ENCODE results near the gene KIAA1217. TPM values are rescaled to one million over a fixed set of nuclear protein-coding genes. Genes with fewer than 3 reads are reported as not detected.

Gene KIAA1217
- total RNA-seq, 4 donors from 2014 or later = 46.9 to 108 (median 61.5) TPM

DNA sequence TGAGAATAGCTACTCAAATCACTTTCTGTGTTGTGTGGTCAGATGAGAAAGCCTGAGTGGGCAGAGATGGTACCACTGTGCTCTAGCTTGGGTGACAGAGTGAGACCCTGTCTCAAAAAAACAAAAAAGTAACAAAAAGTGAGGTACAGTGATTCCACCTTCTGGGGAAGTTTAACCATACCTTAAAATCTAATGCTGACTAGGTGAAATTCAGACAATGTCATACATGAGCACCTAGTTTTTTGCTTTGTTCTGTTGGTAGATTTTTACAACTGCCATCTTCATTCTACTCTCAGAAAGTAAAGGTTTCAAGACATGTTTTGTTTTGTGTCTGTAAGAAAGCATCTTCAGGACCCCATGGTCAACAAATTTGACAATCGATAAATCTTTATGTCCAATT is 370.5 kb downstream of the KIAA1217 start:
- no peak overlapping the region for H3K27ac ChIP-seq
- peaks cover 0 to 6% (median 0%) of the 10 kb centered on the region in 3 donors for H3K36me3 ChIP-seq
- no peaks in the 10 kb centered on the region for H3K9me3 ChIP-seq
- no peak for DNase-seq
- no peak for TF ChIP-seq POLR2A (IDR thresholded peaks at IDR 0.05)
- TF ChIP-seq, protein P1, sequence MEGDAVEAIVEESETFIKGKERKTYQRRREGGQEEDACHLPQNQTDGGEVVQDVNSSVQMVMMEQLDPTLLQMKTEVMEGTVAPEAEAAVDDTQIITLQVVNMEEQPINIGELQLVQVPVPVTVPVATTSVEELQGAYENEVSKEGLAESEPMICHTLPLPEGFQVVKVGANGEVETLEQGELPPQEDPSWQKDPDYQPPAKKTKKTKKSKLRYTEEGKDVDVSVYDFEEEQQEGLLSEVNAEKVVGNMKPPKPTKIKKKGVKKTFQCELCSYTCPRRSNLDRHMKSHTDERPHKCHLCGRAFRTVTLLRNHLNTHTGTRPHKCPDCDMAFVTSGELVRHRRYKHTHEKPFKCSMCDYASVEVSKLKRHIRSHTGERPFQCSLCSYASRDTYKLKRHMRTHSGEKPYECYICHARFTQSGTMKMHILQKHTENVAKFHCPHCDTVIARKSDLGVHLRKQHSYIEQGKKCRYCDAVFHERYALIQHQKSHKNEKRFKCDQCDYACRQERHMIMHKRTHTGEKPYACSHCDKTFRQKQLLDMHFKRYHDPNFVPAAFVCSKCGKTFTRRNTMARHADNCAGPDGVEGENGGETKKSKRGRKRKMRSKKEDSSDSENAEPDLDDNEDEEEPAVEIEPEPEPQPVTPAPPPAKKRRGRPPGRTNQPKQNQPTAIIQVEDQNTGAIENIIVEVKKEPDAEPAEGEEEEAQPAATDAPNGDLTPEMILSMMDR (IDR thresholded peaks at IDR 0.05) = no peak
- H3K27me3 ChIP-seq = no peaks in the 10 kb centered on the region
- H3K4me1 ChIP-seq = no peaks in the 10 kb centered on the region
- no peak overlapping the region for H3K4me3 ChIP-seq

DNA sequence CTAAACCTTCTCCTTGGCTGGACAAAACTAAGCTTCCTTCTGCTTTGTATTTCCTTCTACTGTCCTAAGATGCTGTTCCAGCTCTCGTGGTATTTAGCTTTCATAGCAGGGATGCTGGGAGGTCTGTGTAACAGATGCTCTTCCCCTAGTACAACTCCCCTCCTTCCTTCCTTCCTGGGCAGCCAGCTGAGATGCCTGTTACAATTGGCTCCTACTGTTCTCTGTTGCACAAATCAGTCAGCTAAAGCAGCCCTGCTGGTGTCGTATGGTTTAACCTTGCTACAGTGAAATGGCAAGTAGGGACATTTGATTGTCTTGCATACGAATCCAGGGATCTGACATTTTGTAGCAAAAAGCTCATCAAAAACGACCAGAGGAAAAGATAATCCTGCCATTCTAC is 371.0 kb downstream of the KIAA1217 start:
- no peak overlapping the region for H3K4me3 ChIP-seq
- TF ChIP-seq, protein P1 (IDR thresholded peaks at IDR 0.05) = no peak
- no peak for TF ChIP-seq POLR2A (IDR thresholded peaks at IDR 0.05)
- H3K9me3 ChIP-seq = no peaks in the 10 kb centered on the region
- H3K27ac ChIP-seq = no peak overlapping the region
- no peaks in the 10 kb centered on the region for H3K4me1 ChIP-seq
- H3K36me3 ChIP-seq = peaks cover 0 to 11% (median 0%) of the 10 kb centered on the region in 3 donors
- no peak for DNase-seq
- H3K27me3 ChIP-seq = no peaks in the 10 kb centered on the region

DNA sequence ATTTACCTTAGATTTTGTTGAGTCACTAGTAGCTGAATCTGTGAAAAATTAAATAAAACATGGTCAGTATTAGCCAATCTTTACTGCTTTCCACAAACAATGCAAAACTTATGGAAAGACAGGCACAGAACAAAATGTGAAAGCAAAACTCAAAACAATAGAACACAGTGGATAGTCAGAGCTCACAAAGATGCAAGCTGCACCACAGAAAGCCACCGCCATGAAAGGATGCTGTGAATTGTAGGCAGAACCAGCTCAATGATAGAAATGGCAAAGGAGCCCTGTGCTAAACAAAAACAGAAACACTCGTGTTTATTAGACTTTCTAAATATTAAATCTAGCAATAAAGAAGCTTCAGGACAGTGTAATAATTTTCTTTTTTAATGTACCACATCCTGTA is 380.3 kb downstream of the KIAA1217 start:
- TF ChIP-seq, protein P1 (IDR thresholded peaks at IDR 0.05) = no peak
- no peak for TF ChIP-seq POLR2A (IDR thresholded peaks at IDR 0.05)

DNA sequence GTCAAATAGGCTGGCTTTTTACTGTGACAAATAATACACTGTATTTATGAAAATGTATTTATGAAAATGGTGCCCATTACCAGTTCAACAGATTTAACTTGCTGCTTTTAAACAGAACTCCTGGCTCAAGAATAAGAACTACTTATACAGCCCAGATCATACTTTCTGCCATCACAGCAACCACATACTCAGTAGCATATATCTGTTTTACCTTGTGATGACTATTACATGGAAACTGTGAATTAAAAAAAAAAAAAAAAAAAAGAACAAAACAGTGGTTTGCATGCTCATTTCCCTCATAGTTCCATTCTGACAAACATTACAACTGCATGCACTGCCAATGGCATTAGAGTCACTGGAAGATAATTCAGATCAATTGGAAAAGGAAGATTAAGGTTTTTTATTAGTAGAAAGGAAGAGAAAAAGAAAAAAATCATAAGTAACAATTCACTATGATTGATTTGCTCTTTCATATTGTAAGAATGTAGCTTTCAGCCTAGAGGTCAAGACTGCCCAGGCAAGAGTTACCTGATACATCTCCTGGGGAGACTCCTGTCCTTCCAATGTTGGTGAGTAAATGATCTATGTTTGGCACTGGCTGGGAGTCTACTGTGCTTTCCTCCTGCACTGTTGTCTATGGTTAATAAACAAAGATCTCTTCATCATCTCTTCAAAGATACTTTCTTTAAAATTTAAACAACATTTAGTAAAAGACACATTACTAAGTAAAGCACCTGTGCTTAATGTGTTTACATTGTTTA is 381.9 kb downstream of the KIAA1217 start:
- TF ChIP-seq POLR2A (IDR thresholded peaks at IDR 0.05) = no peak
- TF ChIP-seq, protein P1 (IDR thresholded peaks at IDR 0.05) = no peak
- H3K36me3 ChIP-seq = peaks cover 0 to 99% (median 2%) of the 10 kb centered on the region in 3 donors
- no peak for DNase-seq
- H3K9me3 ChIP-seq = no peaks in the 10 kb centered on the region
- no peak overlapping the region for H3K27ac ChIP-seq
- no peaks in the 10 kb centered on the region for H3K27me3 ChIP-seq
- no peaks in the 10 kb centered on the region for H3K4me1 ChIP-seq
- no peak overlapping the region for H3K4me3 ChIP-seq

More for the DNA sequence above, 380.3 kb downstream of the KIAA1217 start:
- no peak overlapping the region for H3K4me3 ChIP-seq
- no peak overlapping the region for H3K27ac ChIP-seq
- H3K36me3 ChIP-seq = peaks cover 0 to 98% (median 0%) of the 10 kb centered on the region in 3 donors
- H3K27me3 ChIP-seq = no peaks in the 10 kb centered on the region
- DNase-seq = no peak
- H3K9me3 ChIP-seq = no peaks in the 10 kb centered on the region
- no peaks in the 10 kb centered on the region for H3K4me1 ChIP-seq

DNA sequence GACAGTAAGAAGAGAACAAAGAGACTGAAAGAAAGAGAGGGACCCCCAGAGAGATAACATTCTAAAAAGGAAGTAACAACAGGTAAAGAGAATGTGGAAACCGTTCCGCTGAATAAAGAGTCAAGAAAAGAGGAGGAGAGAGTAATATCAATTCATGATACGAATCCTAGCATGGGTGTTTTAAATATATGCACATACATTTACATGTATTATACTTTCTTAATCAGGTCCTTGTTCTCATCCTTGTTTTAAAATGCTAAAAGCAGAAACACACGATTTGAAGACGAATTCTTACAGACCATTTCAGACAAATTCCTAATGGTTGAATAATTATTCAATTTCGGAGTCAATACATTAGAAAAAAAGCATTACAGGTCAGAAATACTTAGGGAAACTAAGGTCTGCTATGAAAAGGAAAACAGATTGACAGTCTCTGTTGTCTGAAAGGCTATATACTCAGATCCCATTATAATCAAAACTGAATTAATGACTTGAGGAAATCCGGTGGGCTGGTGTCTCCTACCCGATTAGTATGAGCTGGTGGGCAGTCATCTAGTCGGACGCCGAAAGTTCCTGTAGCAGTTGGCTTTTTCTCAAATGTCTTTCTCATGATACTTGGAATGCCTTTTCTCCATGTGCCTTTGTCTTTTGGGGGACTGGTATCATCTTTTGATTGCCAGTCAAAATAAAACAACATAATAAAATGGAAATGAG is 387.4 kb downstream of the KIAA1217 start:
- Histone ChIP-seq H3K36me3 (peaks cover 0 to 98% (median 11%) of the 10 kb centered on the region in 3 donors), H3K27me3 (no peaks in the 10 kb centered on the region), H3K9me3 (no peaks in the 10 kb centered on the region), H3K4me3 (no peak overlapping the region), H3K4me1 (no peaks in the 10 kb centered on the region), H3K27ac (no peak overlapping the region)
- TF ChIP-seq, protein P1 (IDR thresholded peaks at IDR 0.05) = no peak
- TF ChIP-seq POLR2A (IDR thresholded peaks at IDR 0.05) = no peak
- DNase-seq = no peak
